Bronchial smooth muscle cell (primary cell): Measurements from ENCODE around the gene HTR1A. TPM values are rescaled to one million over a fixed set of nuclear protein-coding genes. Genes with fewer than 3 reads are reported as not detected.

ENCODE experiments used
- total RNA-seq: library from RNA; depleted of rRNA; stranded (reverse); fragments of >200 nt; gene quantifications from 2 replicates; pipeline ENCODE4 v1.2.1, GENCODE V29; 2014

HTR1A gene
- total RNA-seq: not detected in 2 replicates

GRCh38 chr5:63962279-63962678 lies at the start of gene HTR1A:
Gene HTR1A, minus strand, starts transcription at chr5:63962445. Its CDS starts 726 bp downstream, at chr5:63961719.

Other genes starting within 250 kb of the HTR1A start
- gene RNF180, start 203.4 kb upstream of the HTR1A start, total RNA-seq: 0.26 and 0.63 TPM in 2 replicates